Sigmoid colon (tissue), 7 donors: Measurements from ENCODE around the gene EQTN. TPM values are rescaled to one million over a fixed set of nuclear protein-coding genes. Genes with fewer than 3 reads are reported as not detected.

Experiments used
- DNase-seq: peaks from one replicate; pipeline ENCODE4 v3.0.0-alpha.2; 2019
- H3K27ac ChIP-seq, 4 donors: fragments of 200-600 bp; sonication (generic); one replicate each; pipeline ENCODE4 v1.5.1; 2016 to 2019; ENCODE audit warnings: mild to moderate bottlenecking in 1 of 4
- H3K27me3 ChIP-seq, 3 donors: fragments of 200-600 bp; sonication (generic); one replicate each; pipeline ENCODE4 v1.5.1; 2019; ENCODE audit warnings: mild to moderate bottlenecking in 1 of 3
- H3K36me3 ChIP-seq, 4 donors: fragments of 200-600 bp; sonication (generic); one replicate each; pipeline ENCODE4 v1.5.1; 2016 to 2019
- H3K4me1 ChIP-seq, 4 donors: fragments of 200-600 bp; sonication (generic); one replicate each; pipeline ENCODE4 v1.5.1; 2017 to 2019
- H3K4me3 ChIP-seq, 4 donors: fragments of 200-600 bp; sonication (generic); one replicate each; pipeline ENCODE4 v1.5.1; 2017 to 2019; ENCODE audit warnings: mild to moderate bottlenecking in 2 of 4, moderate library complexity in 1 of 4
- H3K9me3 ChIP-seq, 4 donors: fragments of 200-600 bp in 3 of 4; sonication (generic) in 3 of 4; one replicate each; pipeline versions ENCODE4 v1.5.1 to v1.6.1; 2013 to 2019
- CTCF ChIP-seq, 4 experiments: fragments of 450-650 bp in 3 of 4; fragments of 200-600 bp in 1 of 4; IDR thresholded peaks; one replicate each; pipeline ENCODE4 v1.5.1; 2016 to 2019; ENCODE audit warnings: antibody characterized with exemption in 4 of 4, mild to moderate bottlenecking in 3 of 4, moderate library complexity in 2 of 4
- EP300 ChIP-seq, 4 donors: sonication (generic); formaldehyde crosslinking; IDR thresholded peaks; one replicate each; pipeline ENCODE4 v1.6.1; 2017; ENCODE audit warnings: antibody characterized with exemption in 4 of 4
- POLR2A ChIP-seq, 2 donors: fragments of 450-650 bp; IDR thresholded peaks; one replicate each; pipeline ENCODE4 v1.6.1; 2016; ENCODE audit warnings: antibody characterized with exemption in 2 of 2, mild to moderate bottlenecking in 2 of 2, moderate library complexity in 2 of 2
- POLR2AphosphoS5 ChIP-seq, 4 donors: sonication (generic); formaldehyde crosslinking; IDR thresholded peaks; one replicate each; pipeline ENCODE4 v1.6.1; 2017; ENCODE audit warnings: antibody characterized with exemption in 4 of 4
- WGBS, 2 donors: extraction: QIAGEN DNeasy Blood & Tissue Kit; methylation state at CpG; one replicate each; pipeline ENCODE4 v1.1.7; 2013; 5-methylcytosine and 5-hydroxymethylcytosine counted together
- intact Hi-C: fragments of 100-400 bp; cut with DNase I; formaldehyde crosslinking; loops from one replicate; pipeline ENCODE4 v1.15.1; 2023
- polyA plus RNA-seq, 3 donors: library from polyadenylated mRNA; stranded (reverse); fragments of 200-250 nt; gene quantifications; one replicate each; pipeline ENCODE4 v1.2.3, GENCODE V29; 2013
- total RNA-seq, 4 donors: library from RNA; depleted of rRNA; stranded (reverse); fragments of >200 nt; gene quantifications; one replicate each; pipeline ENCODE4 v1.1.0, GENCODE V29; 2016
- donor health status: healthy with polysubstance abuse.
- donor health status: Bipolar disorder and iron deficiency.
- donor health status: healthy.

Gene EQTN
- total and polyA plus RNA-seq, 7 donors, result 0.17 to 0.71 TPM; not detected in 5

- intact Hi-C loops, result no loop called here
- Histone ChIP-seq H3K4me1 (no peaks in the 10 kb centered on the region), H3K27me3 (no peaks in the 10 kb centered on the region), H3K27ac (no peak overlapping the region), H3K36me3 (no peaks in the 10 kb centered on the region), H3K9me3 (no peaks in the 10 kb centered on the region), H3K4me3 (no peak overlapping the region)
- WGBS, 2 donors, result 75 to 82% methylated on average over 2 of the region's 2 CpGs
- TF ChIP-seq CTCF (IDR thresholded peaks at IDR 0.05) (no peak), EP300 (IDR thresholded peaks at IDR 0.05) (no peak), POLR2A (IDR thresholded peaks at IDR 0.05) (no peak), POLR2AphosphoS5 (IDR thresholded peaks at IDR 0.05) (no peak)
- no peak for DNase-seq
Measured at GRCh38 chr9:27293996-27294395, 3.0 kb downstream of the EQTN start.

GRCh38 chr9:27292659-27293405, 4.1 kb downstream of the EQTN start:
- no peak overlapping the region for H3K27ac ChIP-seq
- DNase-seq, result peak; percentile 66
- no peaks in the 10 kb centered on the region for H3K36me3 ChIP-seq
- WGBS, 2 donors, result 82 to 87% methylated on average over 7 of the region's 7 CpGs
- no peak for TF ChIP-seq EP300 (IDR thresholded peaks at IDR 0.05)
- no peak for TF ChIP-seq POLR2A (IDR thresholded peaks at IDR 0.05)
- TF ChIP-seq POLR2AphosphoS5 (IDR thresholded peaks at IDR 0.05), result no peak
- TF ChIP-seq CTCF (IDR thresholded peaks at IDR 0.05), result no peak
- H3K4me1 ChIP-seq, result no peaks in the 10 kb centered on the region
- H3K27me3 ChIP-seq, result no peaks in the 10 kb centered on the region
- no peaks in the 10 kb centered on the region for H3K9me3 ChIP-seq
- H3K4me3 ChIP-seq, result no peak overlapping the region
- intact Hi-C loops, result no loop called here

GRCh38 chr9:27291292-27291691, 5.7 kb downstream of the EQTN start:
- Histone ChIP-seq H3K4me3 (no peak overlapping the region), H3K27me3 (no peaks in the 10 kb centered on the region), H3K27ac (no peak overlapping the region), H3K9me3 (no peaks in the 10 kb centered on the region), H3K4me1 (no peaks in the 10 kb centered on the region), H3K36me3 (no peaks in the 10 kb centered on the region)
- no peak for DNase-seq
- intact Hi-C loops, result no loop called here
- TF ChIP-seq CTCF (IDR thresholded peaks at IDR 0.05) (no peak), POLR2A (IDR thresholded peaks at IDR 0.05) (no peak), EP300 (IDR thresholded peaks at IDR 0.05) (no peak), POLR2AphosphoS5 (IDR thresholded peaks at IDR 0.05) (no peak)
- WGBS, 2 donors, result 90 to 91% methylated on average over 8 of the region's 8 CpGs

- H3K4me1 ChIP-seq, result peaks cover 0 to 8% (median 0%) of the 10 kb centered on the region in 4 donors
- H3K4me3 ChIP-seq, result no peak overlapping the region
- no peak for DNase-seq
- TF ChIP-seq CTCF (IDR thresholded peaks at IDR 0.05) (no peak), POLR2AphosphoS5 (IDR thresholded peaks at IDR 0.05) (no peak), POLR2A (IDR thresholded peaks at IDR 0.05) (no peak), EP300 (IDR thresholded peaks at IDR 0.05) (no peak)
- WGBS, 2 donors, result 72 to 94% methylated on average over 7 of the region's 7 CpGs
- H3K36me3 ChIP-seq, result no peaks in the 10 kb centered on the region
- no peaks in the 10 kb centered on the region for H3K27me3 ChIP-seq
- H3K27ac ChIP-seq, result no peak overlapping the region
- no peaks in the 10 kb centered on the region for H3K9me3 ChIP-seq
- intact Hi-C loops, result no loop called here
Measured at GRCh38 chr9:27282269-27282668, 14.7 kb downstream of the EQTN start.

- Histone ChIP-seq H3K4me3 (no peak overlapping the region), H3K36me3 (no peaks in the 10 kb centered on the region), H3K4me1 (peaks cover 0 to 8% (median 8%) of the 10 kb centered on the region in 4 donors), H3K9me3 (no peaks in the 10 kb centered on the region), H3K27ac (no peak overlapping the region), H3K27me3 (no peaks in the 10 kb centered on the region)
- TF ChIP-seq EP300 (IDR thresholded peaks at IDR 0.05), result no peak
- no peak for TF ChIP-seq CTCF (IDR thresholded peaks at IDR 0.05)
- TF ChIP-seq POLR2A (IDR thresholded peaks at IDR 0.05), result no peak
- no peak for TF ChIP-seq POLR2AphosphoS5 (IDR thresholded peaks at IDR 0.05)
- DNase-seq, result no peak
- intact Hi-C loops, result no loop called here
- 26 to 28% methylated on average over 5 of the region's 5 CpGs for WGBS, 2 donors
Measured at GRCh38 chr9:27280860-27281259, 16.1 kb downstream of the EQTN start.
